ENCODE data around the gene CDK5.
A peak's percentile ranks its signal among the peaks of the same experiment; 100 is the strongest.

The CDK5 gene

GRCh38 chr7:151082141-151083070, 24.7 kb upstream of the CDK5 start:
- TF ChIP-seq POLR2A (IDR thresholded peaks at IDR 0.05; ENCODE audit: low read depth, low read length): no peak
- FAIRE-seq (no peak), DNase-seq (ENCODE audit: insufficient read length, low spot score) (no peak)

GRCh38 chr7:151081170-151082101, 23.7 kb upstream of the CDK5 start:
- DNase-seq (ENCODE audit: insufficient read length, low spot score) (no peak), FAIRE-seq (no peak)
- 0 out of 2 replicates have a peak, but pooled peaks have one; percentile 3 for TF ChIP-seq POLR2A (IDR thresholded peaks at IDR 0.05; ENCODE audit: low read depth, low read length)

- peak; percentile 87 for TF ChIP-seq POLR2A (IDR thresholded peaks at IDR 0.05; ENCODE audit: low read depth, low read length)
- FAIRE-seq (no peak), DNase-seq (ENCODE audit: insufficient read length, low spot score) (peak; percentile 94)
Observed at GRCh38 chr7:151080522-151081169, 22.9 kb upstream of the CDK5 start, which contains the start of gene FASTK. TSS of gene FASTK (minus strand) at chr7:151080809. CDS start at chr7:151080766, 43 bp downstream.

- FAIRE-seq (no peak), DNase-seq (ENCODE audit: insufficient read length, low spot score) (no peak)
- TF ChIP-seq POLR2A (IDR thresholded peaks at IDR 0.05; ENCODE audit: low read depth, low read length): no peak
Observed at GRCh38 chr7:151080067-151080521, 22.4 kb upstream of the CDK5 start.

- DNase-seq (ENCODE audit: insufficient read length, low spot score) (no peak), FAIRE-seq (no peak)
- TF ChIP-seq POLR2A (IDR thresholded peaks at IDR 0.05; ENCODE audit: low read depth, low read length): no peak
Observed at GRCh38 chr7:151079199-151079910, 21.7 kb upstream of the CDK5 start.

- FAIRE-seq (no peak), DNase-seq (ENCODE audit: insufficient read length, low spot score) (no peak)
- 0 out of 2 replicates have a peak, but pooled peaks have one; percentile 1 for TF ChIP-seq POLR2A (IDR thresholded peaks at IDR 0.05; ENCODE audit: low read depth, low read length)
Observed at GRCh38 chr7:151078233-151079040, 20.7 kb upstream of the CDK5 start.

- no peak for DNase-seq (ENCODE audit: insufficient read length, low spot score)
- TF ChIP-seq POLR2A (IDR thresholded peaks at IDR 0.05; ENCODE audit: low read depth, low read length): no peak
- FAIRE-seq: no peak
Observed at GRCh38 chr7:151077705-151078232, 20.1 kb upstream of the CDK5 start.

GRCh38 chr7:151076863-151077704, 19.4 kb upstream of the CDK5 start:
- DNase-seq (ENCODE audit: insufficient read length, low spot score) (peak; percentile 63), FAIRE-seq (no peak)
- TF ChIP-seq POLR2A (IDR thresholded peaks at IDR 0.05; ENCODE audit: low read depth, low read length): no peak

- no peak for DNase-seq (ENCODE audit: insufficient read length, low spot score)
- 0 out of 2 replicates have a peak, but pooled peaks have one; percentile 15 for TF ChIP-seq POLR2A (IDR thresholded peaks at IDR 0.05; ENCODE audit: low read depth, low read length)
- FAIRE-seq: no peak
Observed at GRCh38 chr7:151075978-151076426, 18.3 kb upstream of the CDK5 start.

GRCh38 chr7:151075662-151075971, 17.9 kb upstream of the CDK5 start:
- FAIRE-seq (no peak), DNase-seq (ENCODE audit: insufficient read length, low spot score) (no peak)
- TF ChIP-seq POLR2A (IDR thresholded peaks at IDR 0.05; ENCODE audit: low read depth, low read length): no peak

Data from H54 (cell line).